ENCODE measurements around the gene PDE8B.

Gene PDE8B

DNA sequence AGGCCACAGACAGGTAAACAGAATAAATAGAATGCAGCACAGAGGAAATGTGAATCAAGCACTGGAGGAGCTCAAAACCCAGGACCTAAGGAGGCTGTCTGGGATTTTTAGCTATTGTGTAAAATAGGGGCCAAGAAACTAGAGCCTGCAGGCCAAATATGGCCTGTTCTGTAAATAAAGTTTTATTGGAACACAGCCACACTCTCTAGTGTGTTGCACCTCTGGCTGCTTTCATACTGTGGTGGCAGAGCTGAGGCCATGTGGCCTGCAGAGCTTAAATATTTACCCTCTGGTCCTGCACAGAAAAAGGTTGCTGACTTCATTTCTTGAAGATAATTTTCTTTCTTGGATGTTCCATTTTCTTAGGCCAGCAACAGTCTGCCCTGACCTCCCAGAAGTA, 145.3 kb downstream of the PDE8B start:
- ChIA-PET POLR2A (no interaction called here), CTCF (no interaction called here)
- TF ChIP-seq, protein P1, sequence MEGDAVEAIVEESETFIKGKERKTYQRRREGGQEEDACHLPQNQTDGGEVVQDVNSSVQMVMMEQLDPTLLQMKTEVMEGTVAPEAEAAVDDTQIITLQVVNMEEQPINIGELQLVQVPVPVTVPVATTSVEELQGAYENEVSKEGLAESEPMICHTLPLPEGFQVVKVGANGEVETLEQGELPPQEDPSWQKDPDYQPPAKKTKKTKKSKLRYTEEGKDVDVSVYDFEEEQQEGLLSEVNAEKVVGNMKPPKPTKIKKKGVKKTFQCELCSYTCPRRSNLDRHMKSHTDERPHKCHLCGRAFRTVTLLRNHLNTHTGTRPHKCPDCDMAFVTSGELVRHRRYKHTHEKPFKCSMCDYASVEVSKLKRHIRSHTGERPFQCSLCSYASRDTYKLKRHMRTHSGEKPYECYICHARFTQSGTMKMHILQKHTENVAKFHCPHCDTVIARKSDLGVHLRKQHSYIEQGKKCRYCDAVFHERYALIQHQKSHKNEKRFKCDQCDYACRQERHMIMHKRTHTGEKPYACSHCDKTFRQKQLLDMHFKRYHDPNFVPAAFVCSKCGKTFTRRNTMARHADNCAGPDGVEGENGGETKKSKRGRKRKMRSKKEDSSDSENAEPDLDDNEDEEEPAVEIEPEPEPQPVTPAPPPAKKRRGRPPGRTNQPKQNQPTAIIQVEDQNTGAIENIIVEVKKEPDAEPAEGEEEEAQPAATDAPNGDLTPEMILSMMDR (IDR thresholded peaks at IDR 0.05; ENCODE audit: control extremely low read depth, extremely low read depth, low read depth, missing control alignments) = no peak
- DNase-seq (ENCODE audit: extremely low spot score) = no peak

DNA sequence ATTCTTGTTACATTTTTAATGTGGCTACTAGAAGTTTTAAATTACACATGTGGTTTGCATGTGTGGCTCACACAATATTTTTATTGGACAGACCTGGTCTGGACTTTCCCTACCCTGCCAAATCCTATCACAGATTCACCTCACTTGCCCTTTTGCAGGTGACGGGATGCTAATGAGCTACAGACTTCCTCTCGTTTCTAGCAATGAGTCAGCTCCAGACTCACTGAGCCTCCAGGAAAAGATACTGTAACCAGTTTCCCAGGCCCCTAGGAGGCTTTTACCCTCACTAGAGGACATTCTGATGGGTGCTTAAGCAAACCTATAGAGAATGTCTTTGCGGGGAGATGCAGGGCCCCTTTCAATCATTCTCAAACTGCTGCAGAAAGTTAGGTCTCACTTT, 146.3 kb downstream of the PDE8B start:
- TF ChIP-seq, protein P1 (IDR thresholded peaks at IDR 0.05; ENCODE audit: control extremely low read depth, extremely low read depth, low read depth, missing control alignments) = no peak
- ChIA-PET POLR2A (no interaction called here), CTCF (interaction anchor here (1.2 to 1.8 kb wide), 4 partner anchors 13 to 46 kb away, joined by 3 to 4 read pairs (median 4); no protein-coding TSS in a partner anchor)
- peak; percentile 56 for DNase-seq (ENCODE audit: extremely low spot score)

DNA sequence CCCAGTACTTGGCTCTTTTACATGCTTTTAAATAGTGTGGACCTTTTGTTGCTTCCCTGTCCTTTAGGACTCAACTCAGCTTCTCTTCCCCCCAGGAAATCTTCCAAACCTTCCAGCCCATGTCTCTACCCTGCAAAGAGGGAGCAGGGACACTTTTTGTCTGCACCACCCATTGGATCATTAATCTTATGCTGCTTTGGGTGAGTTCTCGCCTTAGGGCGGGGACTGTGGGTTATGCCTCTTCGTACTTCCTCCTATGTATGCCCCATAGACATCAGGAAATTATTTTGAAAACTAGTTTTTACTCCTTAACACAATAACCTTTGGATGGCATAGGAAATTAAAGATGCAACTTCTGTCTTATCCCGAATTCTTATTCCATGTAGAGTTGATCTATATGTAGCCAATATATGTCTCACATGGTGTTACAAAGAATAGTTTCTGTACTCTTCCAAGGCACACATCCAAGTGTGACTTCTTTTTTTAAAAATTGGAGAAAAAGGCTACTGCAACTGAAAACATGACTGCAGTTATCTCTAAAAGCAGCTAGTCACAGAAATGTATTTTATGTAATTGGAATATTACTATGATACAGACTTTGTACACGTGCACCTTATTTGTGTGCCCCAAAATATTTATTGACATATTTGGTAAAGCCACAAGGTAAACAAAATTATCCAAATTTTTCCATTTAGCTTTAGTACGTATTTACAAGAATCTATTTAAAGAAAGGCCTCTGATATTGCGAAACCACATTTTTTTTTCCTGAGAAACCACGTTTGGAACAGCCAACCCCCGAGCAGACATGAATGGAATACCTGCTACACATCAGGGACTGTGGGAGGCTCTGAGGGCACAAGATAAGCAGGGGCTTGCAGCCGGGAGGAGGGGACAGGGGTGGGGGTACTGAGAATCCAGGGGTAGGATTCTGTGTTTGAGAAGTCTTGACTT, 148.1 kb downstream of the PDE8B start:
- ChIA-PET POLR2A (no interaction called here), CTCF (interaction anchor here (1.0 to 1.8 kb wide), 3 partner anchors 10 to 15 kb away, joined by 3 to 4 read pairs (median 3); no protein-coding TSS in a partner anchor)
- DNase-seq (ENCODE audit: extremely low spot score) = no peak
- TF ChIP-seq, protein P1 (IDR thresholded peaks at IDR 0.05; ENCODE audit: control extremely low read depth, extremely low read depth, low read depth, missing control alignments) = no peak

DNA sequence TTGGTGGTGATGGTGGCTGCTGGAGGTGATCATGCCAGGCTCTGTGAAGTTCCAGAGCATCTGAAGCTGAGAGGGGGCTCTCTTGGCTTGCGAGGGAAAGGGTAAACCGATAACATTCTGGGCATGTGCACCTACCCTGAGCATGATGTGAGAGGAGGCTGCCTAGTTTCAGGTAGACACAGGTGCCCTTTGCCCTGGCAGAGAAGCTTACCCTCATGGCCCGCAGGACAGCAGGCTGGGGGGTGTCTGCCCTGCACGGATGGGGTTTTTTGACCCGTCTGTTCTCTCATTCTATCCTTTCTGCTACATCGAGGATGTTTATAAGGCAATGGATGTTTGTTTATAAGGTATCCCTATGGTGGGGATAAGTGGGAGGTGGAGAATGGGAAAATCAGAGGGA, 148.8 kb downstream of the PDE8B start:
- ChIA-PET POLR2A (no interaction called here), CTCF (interaction anchor here (1.0 to 1.4 kb wide), 2 partner anchors 9 to 14 kb away, joined by 3 read pairs; no protein-coding TSS in a partner anchor)
- no peak for DNase-seq (ENCODE audit: extremely low spot score)
- TF ChIP-seq, protein P1 (IDR thresholded peaks at IDR 0.05; ENCODE audit: control extremely low read depth, extremely low read depth, low read depth, missing control alignments) = no peak

DNA sequence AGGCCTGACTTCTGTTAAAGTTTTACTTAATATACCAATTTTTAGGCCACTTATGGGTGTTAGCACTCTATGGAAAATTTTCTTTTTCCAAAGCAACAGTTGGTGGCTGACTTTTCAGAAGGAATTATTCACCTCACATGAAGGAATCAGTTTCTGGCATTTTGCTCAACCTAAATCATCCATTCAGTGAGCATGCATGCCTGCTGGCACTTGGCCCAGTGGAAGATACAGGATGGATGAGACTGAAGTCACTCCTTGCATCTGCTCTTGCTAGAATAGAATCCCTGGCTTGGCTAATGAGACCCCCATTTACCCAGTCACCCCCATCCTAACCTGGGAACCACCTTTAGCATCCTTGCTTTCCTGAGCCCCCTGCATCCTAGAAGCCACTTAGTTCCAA, 149.9 kb downstream of the PDE8B start:
- POLR2A ChIA-PET = no interaction called here
- TF ChIP-seq, protein P1 (IDR thresholded peaks at IDR 0.05; ENCODE audit: control extremely low read depth, extremely low read depth, low read depth, missing control alignments) = no peak
- DNase-seq (ENCODE audit: extremely low spot score) = no peak
- CTCF ChIA-PET = no interaction called here

DNA sequence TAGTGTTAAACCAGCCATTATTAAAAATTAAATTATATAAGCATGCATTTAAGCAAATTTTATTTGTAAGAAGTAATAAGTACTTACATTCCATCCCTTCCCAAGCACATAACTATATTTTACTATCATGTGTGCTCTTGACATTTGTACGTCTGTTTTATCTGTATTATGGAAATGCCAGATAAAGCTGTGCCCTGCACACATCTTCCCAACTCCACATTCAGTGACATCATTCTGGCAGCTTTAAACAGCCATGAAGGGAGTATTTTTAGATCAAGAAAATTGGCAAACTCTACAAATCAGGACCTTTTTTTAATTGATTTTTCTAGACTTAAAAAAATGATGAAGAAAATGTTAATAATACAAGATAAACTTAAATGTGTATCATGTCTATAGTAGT, 150.5 kb downstream of the PDE8B start:
- POLR2A ChIA-PET = no interaction called here
- DNase-seq (ENCODE audit: extremely low spot score) = no peak
- TF ChIP-seq, protein P1 (IDR thresholded peaks at IDR 0.05; ENCODE audit: control extremely low read depth, extremely low read depth, low read depth, missing control alignments) = no peak
- CTCF ChIA-PET = no interaction called here

All from GM10248 (cell line).